ENCODE measurements around the gene KCNK10. TPM values are rescaled to one million over a fixed set of nuclear protein-coding genes. Genes with fewer than 3 reads are reported as not detected.

Gene KCNK10
- polyA plus RNA-seq, 1 of the 3 experiments (the other 2 are of a cell fraction): not detected

GRCh38 chr14:88248606-88249005 is 74.5 kb downstream of the KCNK10 start (continued):
- no peak for TF ChIP-seq JUND (IDR thresholded peaks at IDR 0.05)

- Histone ChIP-seq H3K9me3 (no peaks in the 10 kb centered on the region), H3K27ac (ENCODE audit: low read depth in 2 of 2, low read length in 1 of 2) (no peak overlapping the region), H3K79me2 (ENCODE audit: insufficient read depth) (no peaks in the 10 kb centered on the region), H4K20me1 (ENCODE audit: insufficient read depth) (no peaks in the 10 kb centered on the region), H3K27me3 (ENCODE audit: insufficient read depth) (no peaks in the 10 kb centered on the region), H3K36me3 (replicated peaks in 1 of 2; ENCODE audit: control insufficient read depth in 1 of 2, insufficient read depth in 2 of 2, low read length in 1 of 2) (no peaks in the 10 kb centered on the region), H3K4me2 (no peak overlapping the region), H2AFZ (ENCODE audit: low read depth) (no peak overlapping the region), H3K9me2 (no peaks in the 10 kb centered on the region), H3K4me3 (ENCODE audit: low read depth in 2 of 2, low read length in 1 of 2) (no peak overlapping the region), H3F3A (replicated peaks; ENCODE audit: insufficient read depth) (no peaks in the 10 kb centered on the region), H3K9ac (no peak overlapping the region), H3K4me1 (ENCODE audit: control insufficient read depth in 1 of 2, insufficient read depth in 2 of 2, low read depth in 1 of 2, low read length in 1 of 2) (no peaks in the 10 kb centered on the region; a peak in 1 of 4 replicates)
- no peak for TF ChIP-seq RAD21 (IDR thresholded peaks at IDR 0.05; ENCODE audit: low read length)
- TF ChIP-seq JUND (IDR thresholded peaks at IDR 0.05): no peak
- TF ChIP-seq GABPA (IDR thresholded peaks at IDR 0.05; ENCODE audit: low read depth): no peak
- TF ChIP-seq MEF2A (IDR thresholded peaks at IDR 0.05; ENCODE audit: borderline replicate concordance, low read depth): no peak
- no peak for TF ChIP-seq NRF1 (IDR thresholded peaks at IDR 0.05; ENCODE audit: low read depth, low read length)
- TF ChIP-seq RCOR1 (IDR thresholded peaks at IDR 0.05; ENCODE audit: low read length): no peak
- ChIA-PET POLR2A (no interaction called here), CTCF (no interaction called here)
- no peak for DNase-seq
- WGBS (ENCODE audit: low lambda C conversion rate): 53% methylated on average over 3 of the region's 4 CpGs
These were observed 75.8 kb downstream of the KCNK10 start for GRCh38 chr14:88247228-88247627.

- H3K27ac ChIP-seq (ENCODE audit: low read depth in 2 of 2, low read length in 1 of 2): no peak overlapping the region
- no peaks in the 10 kb centered on the region for H3K9me3 ChIP-seq
- no peak overlapping the region for H3K4me2 ChIP-seq
- no peaks in the 10 kb centered on the region for H3K79me2 ChIP-seq (ENCODE audit: insufficient read depth)
- CTCF ChIA-PET: interaction anchor here (2.3 to 2.7 kb wide), 2 partner anchors 56 to 231 kb away, joined by 8 to 12 read pairs; no protein-coding TSS in a partner anchor
- DNase-seq: peak; percentile 17
- no peak overlapping the region for H3K4me3 ChIP-seq (ENCODE audit: low read depth in 2 of 2, low read length in 1 of 2)
- H3K4me1 ChIP-seq (ENCODE audit: control insufficient read depth in 1 of 2, insufficient read depth in 2 of 2, low read depth in 1 of 2, low read length in 1 of 2): no peaks in the 10 kb centered on the region; a peak in 1 of 4 replicates
- no peaks in the 10 kb centered on the region for H3K27me3 ChIP-seq (ENCODE audit: insufficient read depth)
- POLR2A ChIA-PET: no interaction called here
- no peak overlapping the region for H2AFZ ChIP-seq (ENCODE audit: low read depth)
- no peaks in the 10 kb centered on the region for H3F3A ChIP-seq (replicated peaks; ENCODE audit: insufficient read depth)
- H3K9me2 ChIP-seq: no peaks in the 10 kb centered on the region
- no peaks in the 10 kb centered on the region for H3K36me3 ChIP-seq (replicated peaks in 1 of 2; ENCODE audit: control insufficient read depth in 1 of 2, insufficient read depth in 2 of 2, low read length in 1 of 2)
- H3K9ac ChIP-seq: no peak overlapping the region
- TF ChIP-seq ELF1 (IDR thresholded peaks at IDR 0.05) (no peak), IRF3 (IDR thresholded peaks at IDR 0.05; ENCODE audit: low read depth, low read length) (no peak), JUND (IDR thresholded peaks at IDR 0.05) (no peak), RXRA (IDR thresholded peaks at IDR 0.05; ENCODE audit: borderline replicate concordance, low read depth) (no peak), SIN3A (IDR thresholded peaks at IDR 0.05; ENCODE audit: borderline replicate concordance, low read depth, low read length) (no peak), NFIC (IDR thresholded peaks at IDR 0.05; ENCODE audit: borderline replicate concordance) (no peak), CHD2 (IDR thresholded peaks at IDR 0.05; ENCODE audit: low read length, partially characterized antibody) (no peak), FOXM1 (IDR thresholded peaks at IDR 0.05; ENCODE audit: low read depth) (no peak), RFX5 (IDR thresholded peaks at IDR 0.05; ENCODE audit: low read length) (no peak), TAF1 (IDR thresholded peaks at IDR 0.05; ENCODE audit: borderline replicate concordance, low read depth, low read length) (no peak), RCOR1 (IDR thresholded peaks at IDR 0.05; ENCODE audit: low read length) (no peak)
- no peaks in the 10 kb centered on the region for H4K20me1 ChIP-seq (ENCODE audit: insufficient read depth)
- WGBS (ENCODE audit: low lambda C conversion rate): 25% methylated on average over 8 of the region's 8 CpGs
These were observed 77.7 kb downstream of the KCNK10 start for GRCh38 chr14:88245321-88245720.

Measured in SK-N-SH (cell line).